Activated T-cell treated with anti-CD3 and anti-CD28 coated beads, Interleukin-2, amount 50 U/mL, for 72 hours (primary cell): Measurements from ENCODE around the gene MAGI1. TPM values are rescaled to one million over a fixed set of nuclear protein-coding genes. Genes with fewer than 3 reads are reported as not detected.

Source experiments
- ATAC-seq, 2 donors: fragments of 150-1000 bp; cut with Tn5 transposase; replicated peaks in 1 of 2; 2 replicates each; pipeline ENCODE4 v1.10.0; 2021; ENCODE audit warnings: moderate library complexity in 2 of 2, mild to moderate bottlenecking in 1 of 2
- DNase-seq, 2 donors: peaks; one replicate each; pipeline ENCODE4 v3.0.0; 2021 to 2022; ENCODE audit warnings: mixed read lengths in 1 of 2
- H3K27ac Mint-ChIP-seq: one replicate; pipeline ENCODE4 v1.8.0; 2022; ENCODE audit warnings: mild to moderate bottlenecking, moderate library complexity, mixed read lengths
- H3K27me3 Mint-ChIP-seq: one replicate; pipeline ENCODE4 v1.8.0; 2022; ENCODE audit warnings: low read depth, mixed read lengths
- H3K36me3 Mint-ChIP-seq, 2 donors: one replicate each; pipeline ENCODE4 v1.8.0; 2022; ENCODE audit warnings: mixed read lengths in 2 of 2, mild to moderate bottlenecking in 1 of 2; ENCODE audit not compliant: insufficient read depth in 2 of 2
- H3K4me1 Mint-ChIP-seq: one replicate; pipeline ENCODE4 v1.8.0; 2022; ENCODE audit warnings: low read depth, mixed read lengths
- H3K4me3 Mint-ChIP-seq, 2 donors: one replicate each; pipeline ENCODE4 v1.8.0; 2022; ENCODE audit warnings: mild to moderate bottlenecking in 2 of 2, mixed read lengths in 2 of 2, moderate library complexity in 2 of 2
- H3K9me3 Mint-ChIP-seq, 2 donors: one replicate each; pipeline ENCODE4 v1.8.0; 2022; ENCODE audit warnings: mixed read lengths in 2 of 2
- total RNA-seq, 2 donors: library from RNA; stranded (reverse); gene quantifications; one replicate each; pipeline ENCODE4 v1.2.3, GENCODE V29; 2022

Gene MAGI1
- total RNA-seq, 2 donors from 2014 or later, result 0.41 to 0.67 TPM

GRCh38 chr3:65422154-65422553 lies 616.6 kb downstream of the MAGI1 start:
- DNase-seq (no peak), ATAC-seq (no peak)
- H3K9me3 Mint-ChIP-seq, result peaks cover 6 to 11% of the 10 kb centered on the region in 2 donors
- H3K4me1 Mint-ChIP-seq, result no peaks in the 10 kb centered on the region
- no peaks in the 10 kb centered on the region for H3K36me3 Mint-ChIP-seq
- H3K4me3 Mint-ChIP-seq, result no peak overlapping the region
- H3K27me3 Mint-ChIP-seq, result no peaks in the 10 kb centered on the region
- H3K27ac Mint-ChIP-seq, result no peak overlapping the region

- ATAC-seq (no peak), DNase-seq (no peak)
- peaks cover 4 to 9% of the 10 kb centered on the region in 2 donors for H3K9me3 Mint-ChIP-seq
- no peak overlapping the region for H3K4me3 Mint-ChIP-seq
- no peaks in the 10 kb centered on the region for H3K36me3 Mint-ChIP-seq
- no peak overlapping the region for H3K27ac Mint-ChIP-seq
- H3K27me3 Mint-ChIP-seq, result no peaks in the 10 kb centered on the region
- no peaks in the 10 kb centered on the region for H3K4me1 Mint-ChIP-seq
Observed at GRCh38 chr3:65419233-65419632, 619.5 kb downstream of the MAGI1 start.

DNA sequence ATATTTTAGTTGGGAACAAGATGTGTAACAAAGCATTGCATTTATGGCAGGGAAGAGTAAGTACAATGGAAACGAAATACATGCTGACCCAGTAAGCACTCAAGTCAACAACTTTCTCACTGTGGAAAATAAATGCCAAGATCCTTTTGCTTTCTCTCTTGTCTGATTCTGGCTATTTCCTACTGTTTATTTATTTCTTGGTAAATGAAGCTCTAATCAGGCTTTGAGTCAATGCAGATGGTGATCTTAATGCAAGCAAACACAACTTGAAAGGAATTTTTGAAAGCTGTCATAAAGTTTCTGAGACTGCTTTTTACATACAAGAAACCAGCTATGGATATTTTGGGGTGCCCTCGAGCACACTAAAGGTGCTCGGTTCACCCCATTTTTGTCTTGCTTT lies 624.8 kb downstream of the MAGI1 start:
- ATAC-seq (no peak), DNase-seq (no peak)
- Mint-ChIP-seq H3K9me3 (peaks cover 2% of the 10 kb centered on the region in 2 donors), H3K4me3 (no peak overlapping the region), H3K36me3 (no peaks in the 10 kb centered on the region), H3K27me3 (no peaks in the 10 kb centered on the region), H3K4me1 (no peaks in the 10 kb centered on the region), H3K27ac (no peak overlapping the region)

DNA sequence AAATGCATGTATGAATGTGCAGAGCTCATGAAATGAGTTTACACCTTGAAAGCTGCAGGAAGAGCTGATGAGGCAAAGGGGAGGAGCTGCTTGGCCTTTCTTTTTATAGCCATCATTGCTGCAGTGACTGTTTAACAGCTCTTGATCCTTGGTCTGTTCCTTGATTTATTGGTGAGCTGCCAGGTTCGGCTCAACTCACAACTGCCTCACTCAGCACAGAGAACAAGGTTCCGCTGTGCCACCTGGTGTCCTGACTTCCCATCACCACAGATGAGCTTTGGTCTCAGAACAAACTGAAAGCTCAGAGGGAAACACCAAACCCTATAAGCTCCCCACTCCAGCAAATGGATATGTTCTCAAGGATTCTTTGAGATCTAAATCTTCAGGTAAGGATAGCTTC lies 626.1 kb downstream of the MAGI1 start:
- Mint-ChIP-seq H3K36me3 (no peaks in the 10 kb centered on the region), H3K4me3 (no peak overlapping the region), H3K9me3 (peaks cover 1 to 2% of the 10 kb centered on the region in 2 donors), H3K27ac (no peak overlapping the region), H3K4me1 (no peaks in the 10 kb centered on the region), H3K27me3 (no peaks in the 10 kb centered on the region)
- DNase-seq (no peak), ATAC-seq (no peak)

DNA sequence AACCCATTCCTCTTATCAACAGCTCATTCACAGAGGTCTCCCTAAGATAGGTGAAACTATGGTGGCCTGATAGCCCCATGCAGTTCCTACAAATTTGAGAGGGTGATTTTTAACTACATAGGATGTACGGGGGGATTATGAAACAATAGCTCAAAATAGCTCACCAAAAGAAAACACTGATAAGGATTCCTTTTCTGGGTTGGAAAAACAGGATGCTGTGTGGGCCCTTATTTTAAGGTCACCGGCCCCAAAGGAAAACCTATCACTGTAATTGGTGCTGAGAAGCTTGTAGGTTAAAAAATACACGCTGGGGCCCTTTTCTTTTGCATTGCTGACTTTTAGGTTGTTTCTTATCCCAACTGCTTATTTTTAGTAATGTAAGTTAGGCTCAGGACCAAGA lies 627.4 kb downstream of the MAGI1 start:
- no peaks in the 10 kb centered on the region for H3K36me3 Mint-ChIP-seq
- H3K9me3 Mint-ChIP-seq, result peaks cover 1 to 2% of the 10 kb centered on the region in 2 donors
- H3K4me1 Mint-ChIP-seq, result no peaks in the 10 kb centered on the region
- H3K4me3 Mint-ChIP-seq, result no peak overlapping the region
- ATAC-seq (no peak), DNase-seq (no peak)
- H3K27ac Mint-ChIP-seq, result no peak overlapping the region
- no peaks in the 10 kb centered on the region for H3K27me3 Mint-ChIP-seq

GRCh38 chr3:65409176-65409569 lies 629.5 kb downstream of the MAGI1 start:
- H3K9me3 Mint-ChIP-seq, result peaks cover 1 to 2% of the 10 kb centered on the region in 2 donors
- no peak overlapping the region for H3K27ac Mint-ChIP-seq
- no peak for ATAC-seq

GRCh38 chr3:65408531-65409175 lies 630.1 kb downstream of the MAGI1 start:
- DNase-seq, result no peak
- Mint-ChIP-seq H3K4me1 (no peaks in the 10 kb centered on the region), H3K27ac (no peak overlapping the region), H3K27me3 (no peaks in the 10 kb centered on the region), H3K36me3 (no peaks in the 10 kb centered on the region), H3K4me3 (no peak overlapping the region), H3K9me3 (peaks cover 1 to 2% of the 10 kb centered on the region in 2 donors)
- ATAC-seq, result no peak

More at GRCh38 chr3:65409176-65409569, 629.5 kb downstream of the MAGI1 start:
- Mint-ChIP-seq H3K36me3 (no peaks in the 10 kb centered on the region), H3K4me3 (no peak overlapping the region), H3K4me1 (no peaks in the 10 kb centered on the region), H3K27me3 (no peaks in the 10 kb centered on the region)
- no peak for DNase-seq

DNA sequence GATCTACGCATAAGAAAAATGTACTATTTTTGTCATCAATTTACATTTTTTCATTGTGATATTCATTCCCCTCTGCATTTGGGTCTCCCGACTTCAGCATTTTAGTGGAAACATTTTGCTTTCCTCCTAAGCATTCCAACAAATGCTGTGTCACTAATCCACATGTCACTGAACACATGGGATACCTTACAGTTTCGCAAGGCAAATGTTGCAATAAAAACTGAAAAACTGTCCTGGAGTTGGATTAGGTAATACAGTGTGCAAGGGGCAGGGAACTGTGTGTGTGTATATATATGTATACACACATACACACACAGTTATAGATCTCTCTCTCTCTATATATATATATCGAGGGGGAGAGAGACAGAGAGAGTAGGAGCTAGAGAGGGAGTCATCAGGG lies 632.2 kb downstream of the MAGI1 start:
- peaks cover 0 to 1% of the 10 kb centered on the region in 2 donors for H3K9me3 Mint-ChIP-seq
- no peaks in the 10 kb centered on the region for H3K4me1 Mint-ChIP-seq

GRCh38 chr3:65402597-65402996 lies 636.1 kb downstream of the MAGI1 start:
- Mint-ChIP-seq H3K27me3 (no peaks in the 10 kb centered on the region), H3K9me3 (peaks cover 0 to 1% of the 10 kb centered on the region in 2 donors), H3K4me1 (no peaks in the 10 kb centered on the region), H3K4me3 (no peak overlapping the region), H3K27ac (no peak overlapping the region), H3K36me3 (no peaks in the 10 kb centered on the region)
- DNase-seq, result no peak
- no peak for ATAC-seq

More for the DNA sequence above, 632.2 kb downstream of the MAGI1 start:
- no peak for DNase-seq
- Mint-ChIP-seq H3K4me3 (no peak overlapping the region), H3K27me3 (no peaks in the 10 kb centered on the region), H3K27ac (no peak overlapping the region), H3K36me3 (no peaks in the 10 kb centered on the region)
- no peak for ATAC-seq

DNA sequence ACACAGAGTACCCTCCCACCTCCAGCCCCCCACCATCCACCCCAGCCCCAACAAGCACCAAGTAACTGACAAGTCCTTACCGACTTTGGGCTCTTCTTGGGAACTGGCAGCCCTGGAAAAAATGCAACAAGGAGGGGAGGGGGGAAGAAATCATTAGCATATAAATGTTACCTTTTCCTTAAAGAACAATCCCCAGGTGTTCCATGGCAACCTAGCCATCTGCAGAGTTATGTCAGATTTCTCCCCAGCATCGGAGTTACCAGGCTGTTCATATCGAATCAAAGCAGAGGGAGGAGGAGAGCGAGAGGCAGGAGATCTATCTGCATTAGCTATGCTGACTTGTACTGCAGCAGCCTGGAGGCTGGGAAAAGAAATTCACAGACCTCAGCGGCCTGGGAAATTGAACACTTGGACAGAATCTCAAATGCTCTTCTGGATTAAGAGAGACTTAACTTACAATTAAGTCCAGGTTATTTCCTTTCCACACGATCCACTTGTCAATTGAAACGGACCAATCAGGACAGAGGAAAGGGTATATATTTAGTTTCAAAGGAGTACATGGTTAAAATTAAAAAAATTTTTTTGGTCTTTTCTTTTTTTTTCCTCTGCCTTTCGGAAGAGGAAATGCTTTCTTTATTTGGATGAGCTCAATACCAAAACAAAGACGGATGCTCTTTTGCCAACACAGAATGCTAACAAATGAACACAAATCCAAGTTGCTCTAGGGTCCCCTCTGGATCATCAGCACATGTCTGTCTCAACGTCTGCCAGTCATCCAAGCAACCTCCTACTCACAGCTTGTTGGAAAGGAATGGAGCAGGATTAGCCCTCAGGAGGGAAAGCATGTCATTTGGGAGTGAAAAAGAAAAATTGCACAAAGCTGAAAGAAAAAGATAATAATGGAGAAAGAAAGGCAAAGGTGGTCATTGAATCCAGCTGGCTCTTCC lies 637.1 kb downstream of the MAGI1 start:
- no peaks in the 10 kb centered on the region for H3K4me1 Mint-ChIP-seq
- H3K27me3 Mint-ChIP-seq, result no peaks in the 10 kb centered on the region
- H3K36me3 Mint-ChIP-seq, result no peaks in the 10 kb centered on the region
- peaks cover 0 to 1% of the 10 kb centered on the region in 2 donors for H3K9me3 Mint-ChIP-seq
- no peak overlapping the region for H3K27ac Mint-ChIP-seq
- ATAC-seq (no peak), DNase-seq (no peak)
- H3K4me3 Mint-ChIP-seq, result no peak overlapping the region

DNA sequence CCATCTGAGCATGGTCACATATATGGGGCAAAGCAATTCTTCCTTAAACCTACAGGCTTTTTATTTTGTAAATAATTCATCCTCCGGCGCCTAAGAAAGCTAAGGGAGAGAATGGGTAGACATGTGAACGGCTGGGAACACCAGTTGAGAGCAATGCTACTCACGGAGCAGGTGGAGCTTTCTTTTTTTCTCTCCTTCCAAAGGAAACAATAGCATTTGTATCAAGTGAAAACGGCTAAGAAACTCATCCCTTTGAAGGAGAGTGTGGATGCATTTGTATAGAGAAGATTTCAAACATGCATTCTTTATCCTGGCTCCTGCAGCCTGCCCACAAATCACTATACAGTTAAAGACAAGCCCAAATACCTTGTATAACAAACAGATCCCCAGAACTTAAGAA lies 637.8 kb downstream of the MAGI1 start:
- Mint-ChIP-seq H3K4me3 (no peak overlapping the region), H3K36me3 (no peaks in the 10 kb centered on the region), H3K9me3 (peaks cover 0 to 1% of the 10 kb centered on the region in 2 donors), H3K27me3 (no peaks in the 10 kb centered on the region), H3K27ac (no peak overlapping the region), H3K4me1 (no peaks in the 10 kb centered on the region)
- DNase-seq, result no peak
- no peak for ATAC-seq

DNA sequence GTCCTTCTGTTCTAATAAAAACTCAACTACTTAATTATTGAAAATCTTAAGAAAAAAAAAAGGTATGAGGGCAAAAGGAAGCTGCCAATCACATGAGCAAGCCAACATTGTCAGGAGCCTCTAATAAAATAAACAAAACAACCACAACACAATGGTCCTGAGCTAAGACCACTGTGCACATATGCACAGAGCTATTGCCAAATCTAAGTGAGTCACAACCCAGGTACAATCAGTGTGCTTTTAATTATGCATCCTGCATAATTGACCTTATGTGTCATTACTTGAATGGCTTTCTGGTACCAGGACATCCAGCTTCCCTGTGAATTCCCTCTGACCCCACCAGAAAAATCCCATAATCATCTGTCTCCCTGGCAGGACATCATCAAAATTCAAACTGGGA lies 639.8 kb downstream of the MAGI1 start:
- Mint-ChIP-seq H3K27me3 (no peaks in the 10 kb centered on the region), H3K4me3 (no peak overlapping the region), H3K36me3 (no peaks in the 10 kb centered on the region), H3K9me3 (peaks cover 3 to 5% of the 10 kb centered on the region in 2 donors), H3K4me1 (no peaks in the 10 kb centered on the region), H3K27ac (no peak overlapping the region)
- no peak for DNase-seq
- ATAC-seq, result no peak

DNA sequence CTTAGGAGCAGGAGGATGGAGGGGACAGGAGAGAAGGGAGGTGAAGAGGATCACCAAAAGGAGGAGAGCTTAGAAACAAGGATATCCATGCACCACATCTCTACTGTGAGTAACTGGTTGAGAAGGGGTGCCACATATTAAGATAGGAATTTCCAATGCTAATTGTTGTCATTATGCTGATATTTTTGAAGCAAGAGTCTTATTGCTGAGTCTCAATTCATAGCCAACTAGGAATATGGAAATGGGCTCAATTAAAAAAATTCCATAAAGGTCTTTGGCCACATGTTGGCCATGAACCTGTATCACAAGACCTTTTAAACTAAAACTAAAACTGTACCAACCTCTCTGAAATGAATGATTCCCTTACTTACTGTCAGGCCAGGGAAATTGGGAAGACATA lies 642.6 kb downstream of the MAGI1 start:
- DNase-seq (no peak), ATAC-seq (no peak)
- no peaks in the 10 kb centered on the region for H3K27me3 Mint-ChIP-seq
- no peak overlapping the region for H3K4me3 Mint-ChIP-seq
- H3K36me3 Mint-ChIP-seq, result no peaks in the 10 kb centered on the region
- H3K27ac Mint-ChIP-seq, result no peak overlapping the region
- H3K9me3 Mint-ChIP-seq, result peaks cover 3 to 5% of the 10 kb centered on the region in 2 donors
- H3K4me1 Mint-ChIP-seq, result no peaks in the 10 kb centered on the region
